GM21360 (cell line): ENCODE data around the gene MVD.
"Not testable (repeated sequence)": the region's sequence is repeated elsewhere in the genome, so short reads cannot be mapped to it uniquely, and the experiment has no call there.

Experiments
- ATAC-seq: cut with Tn5 transposase; IDR thresholded peaks from one replicate; pipeline ENCODE4 v1.9.1; 2021; ENCODE audit warnings: mild to moderate bottlenecking, moderate library complexity; ENCODE audit not compliant: unreplicated experiment

MVD gene

GRCh38 chr16:88681709-88682451, 19.0 kb upstream of the MVD start:
- ATAC-seq, result peak; percentile 48

GRCh38 chr16:88681084-88681680, 18.3 kb upstream of the MVD start:
- peak; percentile 26 for ATAC-seq

DNA sequence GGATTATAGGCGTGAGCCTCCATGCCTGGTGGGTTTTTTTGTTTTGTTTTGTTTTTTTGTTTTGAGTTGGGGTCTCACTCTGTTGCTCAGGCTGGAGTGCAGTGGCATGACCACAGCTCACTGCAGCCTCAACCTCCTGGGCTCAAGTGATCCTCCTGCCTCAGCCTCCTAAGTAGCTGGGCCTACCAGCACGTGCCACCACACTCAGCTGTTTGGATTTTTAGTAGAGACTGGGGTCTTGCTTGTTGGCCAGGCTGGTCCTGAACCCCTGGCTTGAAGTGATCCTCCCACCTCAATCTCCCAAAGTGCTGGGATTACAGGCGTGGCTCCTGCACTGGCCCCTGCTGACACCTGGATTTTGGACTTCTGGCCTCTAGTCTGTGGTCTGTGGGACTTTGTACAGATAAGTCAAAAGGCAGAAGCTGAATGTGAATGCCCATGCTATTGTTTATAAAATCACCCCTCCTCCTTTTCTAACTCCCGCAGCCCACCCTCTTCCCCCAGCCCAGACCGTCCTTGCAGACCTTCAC, 17.7 kb upstream of the MVD start:
- ATAC-seq, result no peak

GRCh38 chr16:88678224-88678979, 15.5 kb upstream of the MVD start:
- no peak for ATAC-seq

DNA sequence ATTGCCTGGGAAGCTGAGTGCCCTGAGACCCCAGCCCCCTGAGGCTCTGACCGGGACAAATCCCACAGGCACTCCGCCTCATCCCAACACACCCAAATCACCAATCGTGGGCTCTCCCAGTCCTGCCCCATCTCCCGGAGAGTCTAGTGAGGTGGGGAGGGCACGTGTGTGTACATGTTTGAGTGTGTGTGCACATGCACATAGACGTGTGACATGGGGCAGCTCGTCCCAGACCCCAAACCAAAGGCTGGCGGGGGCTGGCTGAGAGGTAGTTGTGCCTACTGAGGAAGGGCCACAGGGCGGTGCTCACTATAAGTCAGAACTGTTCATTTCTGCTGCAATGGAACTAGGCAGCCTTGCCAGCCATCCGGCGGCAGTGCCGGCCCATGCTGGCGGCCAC, 14.8 kb upstream of the MVD start:
- no peak for ATAC-seq

DNA sequence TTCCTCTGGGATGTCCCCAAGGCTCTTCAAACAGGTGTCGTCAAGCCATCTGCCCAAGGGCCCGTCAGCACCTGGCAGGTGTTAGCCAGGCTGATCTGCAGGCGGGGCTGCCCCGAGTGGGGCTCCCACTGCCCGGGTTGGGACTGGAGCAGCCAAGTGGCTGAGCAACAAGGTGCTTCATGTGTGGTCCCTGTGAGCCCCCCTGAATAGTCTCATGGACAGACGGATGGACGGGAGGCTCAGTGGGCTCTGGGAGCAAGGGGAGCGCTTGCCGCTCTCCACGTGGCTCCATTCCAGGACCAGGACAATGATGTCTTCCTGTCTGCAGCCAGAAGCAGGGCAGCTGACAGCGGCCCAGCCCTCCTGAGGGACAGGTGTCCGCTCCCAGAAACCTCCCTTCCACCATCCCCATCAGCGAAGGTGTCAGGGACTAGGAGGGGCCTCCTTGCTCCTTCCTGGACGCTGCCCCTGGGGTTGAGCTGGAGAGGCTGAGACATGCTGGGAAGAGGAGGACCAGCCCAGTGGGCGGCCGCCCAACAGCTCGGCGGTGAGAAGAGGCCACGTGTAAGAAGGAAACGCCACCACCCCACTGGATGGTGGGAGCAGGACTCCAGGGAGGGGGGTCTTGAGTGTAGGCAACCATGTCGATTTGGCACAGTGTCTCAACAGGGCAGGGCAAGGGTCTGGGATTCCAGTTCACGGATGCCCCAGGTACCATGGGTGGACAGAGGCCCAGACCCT, 13.8 kb upstream of the MVD start:
- no peak for ATAC-seq

GRCh38 chr16:88673716-88674379, 11.0 kb upstream of the MVD start:
- ATAC-seq, result no peak

GRCh38 chr16:88672776-88673175, 9.9 kb upstream of the MVD start:
- no peak for ATAC-seq

GRCh38 chr16:88671806-88672205, 8.9 kb upstream of the MVD start:
- ATAC-seq, result no peak

DNA sequence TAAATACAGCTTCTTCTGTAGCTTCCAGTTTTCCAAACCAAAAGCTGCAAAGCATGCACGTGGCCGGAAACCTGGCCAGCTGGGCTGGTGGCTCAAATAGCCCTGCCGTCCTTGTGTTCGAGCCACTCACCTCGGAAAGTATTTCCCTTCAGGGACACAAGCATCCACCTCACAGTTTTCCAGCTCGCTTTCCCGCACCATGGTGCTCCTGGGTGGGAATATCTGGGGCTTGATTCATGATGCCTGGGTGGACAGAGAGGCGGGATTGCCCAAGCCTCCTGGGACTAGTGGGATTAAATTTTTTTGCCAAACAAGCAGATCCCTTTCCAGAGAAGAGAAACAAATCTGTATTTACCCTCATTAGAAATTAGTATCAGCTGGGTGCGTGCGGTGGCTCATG, 7.1 kb upstream of the MVD start:
- no peak for ATAC-seq

- not testable (repeated sequence) for ATAC-seq
Measured at GRCh38 chr16:88669493-88669892, 6.6 kb upstream of the MVD start.

GRCh38 chr16:88667461-88667860, 4.6 kb upstream of the MVD start:
- no peak for ATAC-seq

DNA sequence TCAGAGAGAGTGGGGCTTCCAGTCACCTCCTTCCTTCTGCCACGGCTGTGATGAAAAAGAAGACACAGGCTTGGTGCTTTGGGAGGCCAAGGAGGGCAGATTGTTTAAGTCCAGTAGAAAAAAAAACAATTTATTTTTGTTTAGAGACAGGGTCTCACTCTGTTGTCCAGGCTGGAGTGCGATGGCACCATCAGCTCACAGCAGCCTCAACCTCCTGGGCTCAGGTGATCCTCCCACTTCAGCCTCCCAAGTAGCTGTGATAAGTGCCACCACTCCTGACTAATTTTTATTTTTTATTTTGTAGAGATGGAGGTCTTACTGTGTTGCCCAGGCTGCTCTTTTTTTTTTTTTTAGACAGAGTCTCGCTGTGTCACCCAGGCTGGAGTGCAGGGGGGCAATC, 2.7 kb upstream of the MVD start:
- no peak for ATAC-seq

DNA sequence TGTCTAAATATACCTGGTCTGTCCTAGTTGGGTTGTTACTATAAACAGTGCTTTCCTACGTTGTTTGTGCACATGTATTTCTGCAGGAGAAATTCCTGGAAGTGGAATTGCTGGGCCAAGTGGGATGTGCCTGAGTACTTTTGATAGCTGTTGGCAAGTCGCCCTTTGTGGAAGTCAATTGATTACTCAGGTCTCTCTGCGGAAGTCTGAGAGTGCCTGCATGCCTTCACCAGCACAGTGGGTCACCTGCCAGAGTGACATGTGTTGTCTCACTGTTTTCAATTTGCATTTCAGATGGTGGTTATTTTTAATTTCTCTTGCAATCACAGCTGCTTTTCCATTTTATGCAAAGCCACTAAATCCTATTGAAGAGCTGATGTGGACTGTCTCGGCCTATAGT, 2.3 kb upstream of the MVD start:
- ATAC-seq, result no peak

DNA sequence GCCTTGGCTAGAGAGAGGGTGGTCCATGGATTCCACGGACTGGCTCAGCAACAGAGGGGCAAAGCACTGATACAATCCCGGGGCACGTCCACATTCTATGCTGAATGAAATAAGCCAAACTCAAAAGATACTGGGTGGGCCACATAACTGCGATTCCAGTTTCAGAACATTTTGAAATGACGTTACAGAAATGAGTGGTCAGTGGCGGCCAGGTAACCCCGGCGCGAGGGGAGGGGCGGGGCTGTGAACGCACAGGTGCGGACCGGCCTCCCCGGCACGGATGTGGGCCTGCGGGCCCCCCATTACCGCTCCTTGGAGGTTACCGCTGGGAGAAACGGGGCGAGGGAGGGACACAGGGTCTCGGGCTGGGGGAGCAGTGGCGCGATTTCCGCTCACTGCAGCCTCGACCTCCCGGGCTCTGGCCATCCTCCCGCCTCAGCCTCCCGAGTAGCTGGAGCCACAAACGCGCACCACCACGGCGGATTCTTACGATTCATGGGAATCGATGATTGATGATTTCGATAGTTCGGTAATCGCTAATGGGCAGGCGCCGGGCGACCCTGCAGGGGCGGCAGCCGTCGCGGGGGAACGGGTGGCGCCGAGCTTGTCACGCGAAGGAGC, 559 bp downstream of the MVD start:
- peak; percentile 15 for ATAC-seq

DNA sequence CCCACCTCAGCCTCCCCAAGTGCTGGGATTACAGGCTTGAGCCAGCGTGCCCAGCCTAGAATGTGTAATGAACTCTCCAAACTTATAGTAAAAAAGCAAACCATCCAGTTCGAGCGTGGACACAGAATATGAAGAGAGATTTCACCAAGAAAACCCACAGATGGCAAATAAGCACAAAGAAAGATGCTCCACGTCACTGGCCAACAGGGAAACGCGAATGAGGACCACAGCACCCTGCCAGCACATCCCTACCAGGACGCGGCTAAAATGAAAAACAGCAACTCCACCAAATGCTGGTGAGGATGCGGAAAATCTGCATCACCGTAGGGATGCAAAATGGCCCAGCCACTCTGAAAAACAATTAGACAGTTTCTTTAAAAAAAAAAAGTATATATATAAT, 1.4 kb downstream of the MVD start:
- no peak for ATAC-seq

DNA sequence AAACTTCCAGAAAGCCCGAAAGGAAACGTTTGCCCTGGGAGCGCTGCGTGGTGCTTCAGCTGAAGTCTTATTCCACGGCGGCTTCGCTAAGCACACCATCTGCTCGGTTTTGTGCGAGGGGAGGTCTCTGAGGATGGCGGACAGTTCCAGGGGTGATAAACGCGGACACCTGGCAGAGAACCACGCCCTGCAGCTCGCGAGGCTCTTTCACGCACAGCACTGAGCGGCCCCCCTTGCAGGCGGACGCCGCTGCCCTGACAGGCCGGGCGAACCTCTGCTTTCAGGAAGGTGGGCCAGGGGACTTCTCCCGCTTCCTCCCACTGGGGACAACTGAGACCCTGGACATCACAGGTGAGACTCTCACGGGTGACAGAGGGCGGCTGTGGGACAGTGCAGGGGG, 3.7 kb downstream of the MVD start:
- no peak for ATAC-seq

DNA sequence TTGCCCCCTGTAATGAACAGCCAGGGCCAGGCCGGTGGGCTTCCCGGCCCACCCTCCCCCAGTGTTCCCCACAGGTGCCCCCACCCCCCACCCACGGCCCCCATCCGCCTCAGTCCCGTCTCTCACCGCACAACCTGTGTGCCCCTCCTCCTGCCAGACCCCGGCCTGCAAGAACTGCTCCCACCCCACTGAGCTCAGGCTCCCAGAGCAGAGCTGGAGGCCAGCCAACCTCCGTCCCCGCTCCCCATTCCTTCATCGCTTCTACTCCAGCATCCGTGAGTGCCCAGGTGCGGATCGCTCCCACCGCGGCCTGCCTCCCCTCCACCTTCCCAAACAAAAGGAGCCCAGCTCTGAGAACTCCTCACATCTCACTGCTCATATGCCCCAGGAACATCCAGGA, 4.2 kb downstream of the MVD start:
- no peak for ATAC-seq

GRCh38 chr16:88657371-88657770, 5.5 kb downstream of the MVD start:
- no peak for ATAC-seq

DNA sequence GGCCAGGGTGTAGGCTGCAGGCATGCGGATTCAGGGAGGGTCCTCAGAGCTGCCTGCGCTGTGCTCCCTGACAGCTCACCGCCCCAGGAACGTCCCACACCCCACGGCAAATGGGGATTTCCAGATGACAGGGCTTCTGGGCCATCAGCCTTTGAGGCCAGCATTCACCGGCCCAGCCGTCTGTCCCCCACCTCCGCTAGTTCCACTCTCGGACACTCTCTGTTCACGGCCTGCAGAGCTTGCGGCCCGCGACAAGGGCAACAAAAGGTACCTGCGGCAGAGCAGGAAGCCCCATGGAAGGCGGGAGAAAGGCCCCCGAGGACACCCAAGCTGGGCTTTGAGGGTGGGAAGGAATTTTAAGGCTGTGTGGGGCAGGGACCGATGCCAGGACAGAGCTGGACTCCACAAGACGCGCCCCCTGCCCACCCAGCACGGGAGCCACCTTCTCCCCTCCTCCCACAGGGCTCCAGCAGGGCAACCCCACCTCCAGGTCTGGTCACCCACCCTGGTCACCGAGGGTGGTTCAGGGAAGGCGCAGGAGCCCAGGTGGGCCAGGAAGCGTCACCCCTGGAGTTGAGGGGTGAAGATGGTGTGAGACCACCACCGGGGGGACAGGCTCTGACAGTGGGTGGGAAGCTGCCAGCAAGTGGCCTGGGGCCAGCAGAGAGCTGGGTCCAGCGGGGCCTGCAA, 6.5 kb downstream of the MVD start:
- ATAC-seq, result no peak
